AG20443 (cell line): ENCODE measurements around the gene VAPB.

Experiments used
- DNase-seq: peaks from one replicate; pipeline ENCODE4 v3.0.0; 2012; ENCODE audit warnings: low spot score, mixed read lengths

VAPB gene

DNA sequence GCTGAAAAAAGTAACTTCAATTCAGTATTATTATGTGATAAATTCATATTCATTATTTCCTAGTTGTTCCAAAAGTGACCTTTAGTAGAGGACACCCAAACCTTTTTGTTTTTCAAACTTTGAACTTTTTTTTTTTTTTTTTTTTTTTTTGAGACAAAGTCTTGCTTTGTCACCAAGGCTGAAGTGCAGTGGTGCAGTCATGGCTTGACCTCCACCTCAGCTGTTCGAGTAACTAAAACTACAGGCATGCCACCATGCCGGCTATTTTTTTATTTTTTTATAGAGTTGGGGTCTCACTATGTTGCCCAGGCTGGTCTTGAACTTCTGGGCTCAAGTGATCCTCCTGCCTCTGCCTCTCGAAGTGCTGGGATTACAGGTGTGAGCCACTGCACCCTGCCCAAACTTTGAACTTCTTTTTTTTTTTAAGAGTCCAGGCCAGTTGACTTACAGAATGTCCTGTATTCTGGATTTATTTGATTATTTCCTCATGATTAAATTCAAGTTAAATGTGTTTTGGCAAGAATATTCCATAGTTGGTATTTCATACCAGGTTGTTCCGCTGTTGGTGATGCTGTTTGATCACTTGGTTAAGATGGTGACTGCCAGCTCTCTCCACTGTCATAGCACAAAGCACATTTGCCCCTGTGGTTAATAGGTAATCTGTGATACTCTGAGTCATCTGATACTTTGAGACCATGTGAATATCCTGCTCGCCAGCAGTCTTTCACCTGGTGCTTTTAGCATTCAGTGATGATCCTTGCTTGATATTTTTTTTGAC lies 48.0 kb downstream of the VAPB start:
- DNase-seq, result no peak

DNA sequence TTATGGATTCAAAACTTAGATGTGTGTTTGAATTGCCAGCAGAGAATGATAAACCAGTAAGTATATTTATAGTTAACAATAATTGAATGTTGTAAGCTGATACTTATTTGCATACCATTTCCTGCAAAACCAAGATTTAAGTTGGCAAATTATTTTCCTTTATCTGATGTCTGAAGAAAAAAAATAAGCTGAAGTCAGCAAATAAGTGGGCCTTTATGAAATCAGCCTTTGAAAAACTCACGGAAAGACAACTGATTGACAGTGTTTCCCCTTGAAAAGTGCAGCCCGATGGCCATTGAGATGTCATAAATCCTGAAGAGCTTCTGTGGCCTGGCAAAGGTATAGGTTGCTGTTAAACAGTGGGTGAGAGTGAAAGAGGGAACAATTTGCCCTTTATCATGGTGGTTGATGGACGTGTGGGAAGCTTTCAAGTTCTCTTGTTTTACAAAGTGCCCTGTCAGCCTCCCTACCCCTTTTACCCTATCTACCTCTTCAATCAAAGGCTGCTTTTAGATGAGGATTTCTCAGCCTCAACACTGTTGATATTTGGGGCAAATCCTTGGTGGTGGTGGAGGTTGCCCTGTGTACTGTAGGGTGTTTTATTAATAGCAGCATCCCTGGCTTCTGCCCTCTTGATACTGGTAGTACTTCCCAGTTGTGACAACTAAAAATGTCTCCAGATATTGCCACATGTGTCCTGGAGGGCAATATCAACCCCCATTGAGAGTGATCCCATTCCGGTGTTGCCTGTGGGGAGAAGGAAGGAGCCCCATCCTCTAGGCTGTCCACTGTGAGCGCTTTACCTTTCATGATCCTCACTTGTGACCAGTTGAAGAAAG lies 50.2 kb downstream of the VAPB start:
- no peak for DNase-seq

DNA sequence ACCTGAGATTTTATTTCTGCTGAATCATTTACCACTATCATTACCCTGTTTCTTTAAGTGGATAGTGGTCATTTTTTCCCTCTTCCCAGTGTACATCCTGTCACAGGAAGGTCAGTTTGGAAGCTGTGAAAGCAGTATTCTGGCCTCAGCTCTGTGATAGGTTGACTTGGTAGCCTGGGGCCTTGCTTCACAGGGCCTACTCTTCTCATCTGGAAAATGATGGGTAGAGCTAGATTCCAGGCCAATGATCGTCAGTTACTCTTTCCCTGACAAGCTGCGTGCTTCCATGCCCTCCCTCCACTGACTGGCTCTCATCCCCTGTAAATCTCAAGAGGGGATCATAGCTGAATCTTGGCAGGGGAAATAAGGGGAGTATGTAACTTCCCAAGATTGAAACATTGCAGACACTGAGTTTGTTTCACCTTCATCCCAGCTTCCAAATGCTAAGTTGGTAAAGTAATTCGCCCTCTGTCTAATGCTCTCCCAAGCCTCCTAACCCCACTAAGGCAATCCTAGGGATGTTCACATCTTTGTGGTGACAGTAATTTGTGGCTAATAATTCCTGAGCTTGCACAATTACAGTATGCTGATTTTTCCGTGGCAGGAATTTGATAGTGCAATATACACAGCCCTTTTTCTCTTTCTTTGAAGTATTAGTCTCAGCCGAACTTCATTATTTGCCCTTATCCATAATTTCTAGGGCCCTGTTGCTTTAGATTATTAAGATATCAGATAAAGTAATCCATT lies 51.2 kb downstream of the VAPB start:
- no peak for DNase-seq

DNA sequence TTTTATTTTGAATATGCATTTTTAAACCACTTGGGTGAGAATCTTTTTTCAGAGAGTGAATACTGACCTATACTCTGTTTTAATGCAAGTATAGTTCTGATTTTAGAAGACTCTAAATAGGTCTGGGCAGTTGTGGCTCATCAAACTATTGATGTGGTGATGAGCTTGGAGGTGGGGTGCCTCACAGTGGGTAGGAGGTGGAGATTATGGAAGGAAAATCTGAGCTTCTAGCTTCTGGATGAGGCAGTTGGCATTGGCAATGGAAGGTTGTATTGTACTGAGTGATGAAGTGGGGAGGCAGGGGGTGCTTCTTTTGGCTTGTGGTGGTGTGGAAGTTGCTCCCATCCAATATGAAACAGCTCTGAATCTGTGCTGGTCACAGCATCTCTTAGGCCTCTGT lies 52.7 kb downstream of the VAPB start:
- DNase-seq, result no peak

DNA sequence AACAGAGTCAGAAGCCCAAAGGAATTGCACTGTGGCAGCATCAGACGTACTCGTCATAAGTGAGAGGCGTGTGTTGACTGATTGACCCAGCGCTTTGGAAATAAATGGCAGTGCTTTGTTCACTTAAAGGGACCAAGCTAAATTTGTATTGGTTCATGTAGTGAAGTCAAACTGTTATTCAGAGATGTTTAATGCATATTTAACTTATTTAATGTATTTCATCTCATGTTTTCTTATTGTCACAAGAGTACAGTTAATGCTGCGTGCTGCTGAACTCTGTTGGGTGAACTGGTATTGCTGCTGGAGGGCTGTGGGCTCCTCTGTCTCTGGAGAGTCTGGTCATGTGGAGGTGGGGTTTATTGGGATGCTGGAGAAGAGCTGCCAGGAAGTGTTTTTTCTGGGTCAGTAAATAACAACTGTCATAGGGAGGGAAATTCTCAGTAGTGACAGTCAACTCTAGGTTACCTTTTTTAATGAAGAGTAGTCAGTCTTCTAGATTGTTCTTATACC lies 55.8 kb downstream of the VAPB start:
- DNase-seq, result no peak

DNA sequence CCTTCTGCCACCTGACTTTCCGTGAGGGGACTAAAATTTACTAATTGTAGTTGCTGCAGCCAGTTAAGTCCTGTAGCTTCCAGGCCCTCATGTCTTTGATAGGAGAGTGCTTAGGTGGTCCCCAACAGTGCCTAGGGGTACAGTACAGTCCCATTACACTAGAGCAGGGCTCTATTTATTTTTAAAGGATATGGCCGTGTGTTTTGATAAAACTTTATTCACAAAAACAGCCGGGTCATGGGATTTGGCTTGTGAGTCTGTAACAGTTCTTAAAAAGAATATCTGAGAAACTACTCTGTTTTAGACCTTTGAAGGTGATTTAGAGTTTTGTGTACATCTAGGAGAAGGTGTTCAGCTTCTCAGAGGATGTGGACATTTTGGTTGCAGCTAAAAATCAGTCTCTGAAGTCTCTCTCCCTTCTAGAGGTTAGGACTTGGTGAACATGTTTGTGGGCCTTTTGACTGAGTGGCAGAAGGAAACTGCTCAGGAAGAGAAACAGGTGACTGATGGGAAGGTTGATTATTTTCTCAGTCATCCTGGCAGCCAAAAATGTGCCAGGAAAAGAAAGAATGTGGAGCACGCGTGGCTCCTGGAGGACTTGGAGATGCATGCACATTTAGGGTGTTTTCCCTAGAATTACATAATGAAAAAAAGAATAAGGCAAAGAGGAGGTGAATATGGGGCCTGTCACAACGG lies 57.4 kb downstream of the VAPB start:
- DNase-seq, result no peak

DNA sequence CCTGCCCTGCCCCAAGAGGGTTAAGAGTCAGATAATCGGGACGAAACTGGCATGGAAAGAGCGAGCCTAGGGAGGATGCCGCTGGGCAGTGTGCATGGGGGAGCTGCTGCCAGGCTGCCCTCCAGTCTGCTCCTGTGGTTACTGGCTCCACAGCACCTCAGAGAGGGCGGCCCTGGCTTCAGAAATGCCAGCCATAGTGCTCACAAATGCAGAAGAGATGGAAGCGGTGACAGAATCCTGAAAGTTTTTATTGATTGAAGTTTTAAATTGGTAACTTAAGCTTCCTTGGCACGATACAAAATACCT lies 57.9 kb downstream of the VAPB start:
- no peak for DNase-seq

DNA sequence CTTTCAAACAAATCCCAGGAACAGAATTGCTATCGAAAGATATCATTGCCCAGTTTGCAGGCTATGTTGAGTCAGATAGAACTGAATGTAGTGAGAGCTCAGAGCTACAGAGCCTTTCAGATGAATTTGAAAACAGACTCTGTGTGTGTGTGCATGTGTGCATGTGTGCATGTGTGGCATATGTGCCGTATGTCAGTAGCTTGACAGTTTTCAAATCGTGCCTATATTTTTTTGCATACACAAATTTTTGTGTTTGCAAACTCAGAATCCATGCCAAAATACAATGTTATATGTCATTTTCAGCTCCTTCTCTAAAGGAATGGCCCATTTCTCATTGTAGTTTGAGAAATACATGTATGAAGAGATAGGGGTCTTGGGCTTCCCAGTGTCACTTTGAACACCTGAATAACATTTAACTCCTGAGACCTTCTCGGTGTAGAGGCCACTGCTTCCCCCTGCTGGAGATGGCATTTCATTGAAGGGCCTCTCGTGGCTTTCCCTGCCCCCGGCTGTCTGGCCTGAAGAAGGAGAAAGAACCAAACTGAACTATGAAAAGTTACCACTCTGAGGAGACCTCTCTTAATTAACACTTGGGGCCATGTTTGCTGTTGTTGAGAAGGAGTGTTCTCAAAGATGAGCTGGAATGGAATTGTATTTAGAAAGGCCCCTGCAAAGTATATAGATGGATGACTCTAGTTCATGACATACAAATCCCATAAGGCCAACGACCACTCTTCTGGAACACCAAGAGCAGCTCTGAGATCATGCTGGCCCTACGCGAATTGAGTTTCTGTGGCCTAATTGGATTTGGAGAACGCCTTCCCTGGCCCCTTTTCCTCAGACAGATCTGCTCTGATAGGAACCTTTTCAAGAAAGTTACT lies 58.7 kb downstream of the VAPB start:
- peak; percentile 74 for DNase-seq

DNA sequence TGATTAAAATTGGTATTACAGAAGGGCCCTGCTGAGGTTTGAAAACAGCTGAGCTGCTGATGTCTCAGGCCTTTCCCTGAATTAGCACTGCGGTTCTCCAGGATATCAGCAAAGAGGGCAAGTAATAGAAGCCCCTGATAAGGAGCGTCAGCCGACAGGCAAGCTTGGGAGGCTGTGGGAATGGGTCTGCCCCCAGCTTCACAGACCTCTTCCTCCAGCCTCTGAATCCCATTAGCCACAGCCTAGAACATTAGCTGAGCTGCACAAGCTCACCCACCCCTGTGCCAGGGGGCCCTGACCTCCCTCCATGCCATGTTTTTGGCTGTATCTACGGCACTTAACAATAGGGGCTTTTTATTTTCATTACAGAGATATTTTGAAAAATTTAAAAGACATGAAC lies 59.9 kb downstream of the VAPB start:
- DNase-seq, result no peak

DNA sequence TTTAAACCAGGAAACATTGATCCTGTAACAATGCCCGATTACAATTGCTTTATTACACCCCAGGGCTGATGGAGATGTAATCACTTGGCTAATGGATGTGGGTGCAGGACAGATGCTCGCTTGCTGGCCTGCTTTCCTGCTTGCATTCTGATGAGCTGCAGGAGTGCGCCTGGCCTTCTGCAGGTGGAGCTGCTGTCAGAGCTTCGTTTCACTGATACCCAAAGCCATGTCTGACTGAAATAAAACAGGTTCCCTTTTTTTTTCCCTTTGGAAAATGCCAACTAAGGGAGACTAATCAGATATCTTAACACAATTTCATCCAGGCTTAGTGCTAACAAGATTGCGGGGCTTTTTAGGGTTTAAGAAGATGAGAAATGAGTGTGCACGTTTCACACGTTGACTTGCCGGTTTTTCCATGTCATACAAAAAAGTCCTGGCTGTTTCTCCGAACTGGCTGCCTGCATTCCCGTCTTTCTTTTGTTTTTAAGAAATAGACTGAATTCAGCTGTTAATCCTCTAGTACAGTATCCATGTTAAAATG lies 60.7 kb downstream of the VAPB start:
- no peak for DNase-seq

DNA sequence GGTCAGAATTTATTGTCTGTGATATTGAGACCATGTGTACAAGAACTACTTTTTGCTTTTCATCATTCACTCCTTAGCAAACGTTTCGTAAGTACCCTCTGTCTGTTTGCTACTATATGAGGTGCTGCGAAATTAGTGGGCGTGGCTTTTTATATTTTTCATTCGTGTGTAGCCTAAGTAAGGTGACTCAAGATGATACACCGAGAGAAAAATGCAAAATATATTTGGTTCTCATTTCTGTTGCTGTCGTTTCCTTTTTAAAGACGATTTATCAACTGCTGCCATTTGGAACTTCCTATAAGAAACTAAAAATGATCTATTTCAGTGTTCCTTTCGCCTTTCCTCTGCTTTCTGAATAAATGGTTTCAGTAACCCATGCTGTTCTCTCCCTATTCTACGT lies 61.2 kb downstream of the VAPB start:
- no peak for DNase-seq

DNA sequence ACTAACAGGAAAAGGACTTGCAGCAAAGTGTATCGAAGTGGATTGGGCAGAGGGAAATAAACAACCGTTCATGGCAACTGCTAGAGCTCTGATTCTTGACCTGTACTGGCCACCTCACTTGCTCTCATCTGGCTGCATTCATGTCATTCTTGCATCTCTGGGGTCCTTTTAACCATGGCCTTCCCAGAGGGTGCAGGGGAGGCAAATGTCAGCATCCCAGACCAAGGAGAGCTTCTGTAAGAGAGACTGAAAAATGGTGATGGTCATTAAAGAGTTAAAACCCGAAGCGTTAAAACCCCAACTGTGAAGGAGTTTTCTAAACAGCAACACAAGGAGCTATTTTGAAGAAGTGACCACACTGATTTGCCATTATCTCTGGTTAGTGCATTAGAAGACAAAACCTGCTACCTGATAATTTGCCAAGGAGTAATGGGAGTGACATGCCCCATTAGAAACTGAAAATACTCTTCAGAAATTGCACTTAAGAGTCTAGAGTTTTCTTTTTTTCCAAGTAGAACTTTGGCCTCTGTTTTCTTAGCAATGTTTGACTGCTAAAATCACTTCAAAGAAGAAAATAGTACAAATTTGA lies 63.7 kb downstream of the VAPB start:
- DNase-seq, result no peak

DNA sequence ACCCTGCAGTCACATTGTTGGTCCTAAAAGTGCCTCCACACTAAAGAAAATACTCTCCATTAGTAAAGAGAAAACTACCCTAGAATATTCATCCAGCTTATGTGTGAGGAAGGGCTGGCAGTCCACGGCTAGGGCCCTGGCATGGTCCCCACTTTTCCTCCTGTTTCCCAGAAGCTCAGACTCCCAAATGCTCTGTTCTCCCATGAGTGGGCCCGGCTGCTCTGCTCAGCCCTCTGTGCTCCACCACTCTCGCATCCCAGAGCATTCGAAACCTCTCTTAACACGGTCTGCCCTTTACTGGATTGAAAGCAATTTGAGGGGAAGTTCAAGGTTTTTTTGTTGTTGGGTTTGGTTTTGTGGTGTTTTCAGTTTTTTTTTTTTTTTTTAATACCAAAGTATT lies 64.4 kb downstream of the VAPB start:
- DNase-seq, result no peak

DNA sequence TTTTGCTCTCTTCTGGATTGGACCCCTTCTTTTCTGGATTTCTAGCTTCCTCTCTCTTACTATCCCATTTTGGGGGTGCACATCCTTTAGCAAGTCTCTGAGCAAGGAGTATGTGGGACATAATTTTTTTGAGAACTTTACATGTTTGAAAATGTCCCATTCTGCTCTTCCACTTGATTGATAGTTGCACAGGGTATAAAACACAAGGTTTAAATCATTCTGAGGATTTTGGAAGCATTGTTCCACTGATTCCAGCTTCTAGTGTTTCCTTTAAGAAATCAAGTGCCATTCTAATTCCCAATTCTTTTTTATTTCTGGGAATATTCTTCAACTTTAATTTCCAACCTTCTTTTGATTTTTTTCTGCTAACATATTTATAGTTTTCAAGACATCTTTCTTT lies 65.4 kb downstream of the VAPB start:
- no peak for DNase-seq

DNA sequence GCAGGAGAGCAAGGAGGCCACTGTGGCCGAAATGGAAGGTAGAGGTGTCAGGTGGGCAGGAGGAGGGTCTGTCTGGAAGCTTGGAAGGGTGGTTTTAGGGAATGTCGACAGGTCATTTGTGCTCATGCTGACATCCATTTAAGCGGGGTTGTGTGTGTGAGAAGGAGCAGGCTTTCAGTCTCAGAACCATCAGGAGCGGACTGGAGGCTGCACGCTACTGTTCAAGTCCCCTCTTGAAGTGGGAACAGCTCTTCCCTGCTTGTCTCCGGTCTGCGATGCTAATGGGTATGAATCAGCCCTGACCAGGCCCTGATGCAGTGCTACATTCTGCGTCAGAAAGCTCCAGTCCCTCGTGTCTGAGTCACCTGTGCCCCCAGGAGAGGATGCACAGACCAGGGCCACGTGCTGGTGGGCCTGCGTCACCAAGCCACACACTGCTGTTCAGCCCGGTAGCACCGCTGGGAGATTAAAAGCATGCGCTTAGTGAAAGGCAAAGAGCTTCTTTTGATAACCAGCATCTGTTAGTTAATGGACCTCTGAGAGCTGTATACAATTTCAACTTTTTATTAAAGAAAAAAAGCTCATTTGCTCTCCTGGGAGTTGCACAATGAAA lies 68.2 kb downstream of the VAPB start:
- no peak for DNase-seq

DNA sequence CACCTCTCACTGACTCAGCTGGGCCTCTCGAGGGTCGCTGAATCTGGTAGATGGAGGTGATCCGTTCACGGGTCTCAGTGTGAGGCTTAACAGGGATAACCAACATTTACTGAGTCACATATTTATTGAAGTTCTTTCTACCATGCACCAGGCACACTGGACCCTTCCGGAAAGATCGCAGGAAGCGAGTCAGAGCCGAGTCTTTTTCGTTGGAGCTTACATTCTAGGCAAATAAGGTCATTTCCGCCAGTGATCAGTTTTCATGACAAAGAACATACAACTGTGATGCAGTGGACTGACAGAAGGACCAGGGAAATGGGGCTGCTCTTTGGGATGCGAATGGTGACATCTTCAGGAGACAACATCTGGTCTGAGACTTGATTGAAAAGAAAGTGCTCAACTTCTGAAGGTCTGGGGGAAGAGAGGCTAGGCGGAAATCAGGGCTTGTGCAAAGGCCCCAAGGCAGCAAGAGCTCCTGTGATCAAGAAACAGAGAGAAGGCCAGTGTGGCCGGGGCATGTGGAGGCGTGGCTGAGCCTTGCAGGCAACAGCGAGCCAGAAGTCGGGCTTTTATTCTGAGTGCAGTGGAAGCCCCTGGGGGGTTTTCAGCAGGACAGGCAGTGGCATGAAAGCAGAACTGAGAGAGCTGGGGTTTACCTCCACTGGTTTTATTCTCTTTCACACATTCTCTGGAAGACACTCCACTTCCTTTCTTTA lies 69.5 kb downstream of the VAPB start:
- DNase-seq, result no peak

DNA sequence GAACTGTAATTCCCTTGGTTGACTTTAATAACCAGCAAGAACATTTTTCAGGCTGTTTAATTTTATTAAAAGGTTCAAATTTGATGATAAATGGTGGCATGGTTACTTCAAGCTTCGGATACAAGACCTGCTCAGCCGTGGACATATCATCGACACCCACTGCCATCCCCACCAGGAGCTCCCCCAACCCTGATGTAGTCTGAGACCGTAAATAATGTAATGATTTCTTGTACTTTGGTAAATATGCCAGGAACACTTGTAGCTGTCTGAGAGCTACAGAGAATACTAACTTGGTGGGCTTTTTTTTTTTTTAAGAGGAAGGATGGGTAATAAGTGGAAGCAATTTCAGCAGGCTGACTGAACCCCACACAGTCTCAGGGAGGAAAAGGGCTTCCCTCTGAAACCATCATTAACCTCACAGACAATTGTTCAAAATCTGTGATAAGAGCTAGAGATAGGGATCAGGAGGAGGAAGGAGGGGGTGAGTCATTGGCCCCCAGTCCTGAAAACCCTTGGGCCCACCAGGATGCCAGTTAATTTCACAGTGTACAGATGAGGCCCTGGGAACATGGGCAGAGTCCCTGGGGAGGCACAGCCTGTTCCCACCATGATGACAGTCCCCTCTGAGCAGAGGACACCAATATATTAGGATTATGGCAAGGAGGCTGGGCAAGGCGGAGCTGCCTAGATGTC lies 70.2 kb downstream of the VAPB start:
- DNase-seq, result no peak

DNA sequence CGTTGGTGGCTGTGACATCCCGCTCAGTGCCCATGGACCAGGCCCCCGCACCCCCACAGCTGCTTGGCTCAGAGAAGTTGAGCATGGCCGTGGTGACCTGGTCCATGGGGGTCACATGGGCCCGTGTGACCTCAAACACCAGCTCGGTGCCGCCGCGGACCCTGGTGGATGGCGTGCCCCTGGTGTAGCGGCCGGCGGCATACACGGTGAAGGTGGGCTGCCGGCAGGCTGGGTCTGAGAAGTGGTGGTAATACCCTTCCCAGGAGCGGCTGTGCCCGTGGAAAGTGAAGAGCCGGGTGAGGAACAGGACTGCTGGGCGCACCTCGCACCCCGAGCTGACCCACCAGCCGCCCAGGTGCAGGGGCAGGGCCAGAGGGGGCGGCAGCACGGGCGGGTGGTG lies 72.1 kb downstream of the VAPB start:
- DNase-seq, result no peak

DNA sequence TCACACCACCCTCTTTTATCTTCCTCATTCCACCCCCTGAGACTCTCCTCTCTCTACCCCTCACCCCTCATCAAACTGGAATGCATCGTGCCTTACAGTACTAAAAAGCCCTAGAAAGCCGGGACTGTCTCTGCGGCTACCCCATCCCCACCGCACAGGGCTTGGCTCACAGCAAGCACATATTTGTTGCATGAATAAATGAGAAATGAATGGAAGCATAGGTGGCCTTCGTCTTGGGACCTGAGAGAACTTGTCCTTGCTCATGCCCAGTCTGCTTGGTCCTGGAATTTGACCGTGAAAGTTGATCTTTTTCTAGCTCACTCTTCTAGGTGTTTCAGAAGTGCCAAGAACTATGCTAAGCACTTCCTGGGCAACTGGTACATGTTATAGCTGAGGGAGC lies 72.9 kb downstream of the VAPB start:
- DNase-seq, result no peak
